Fibroblast of lung (primary cell): ENCODE measurements around the gene NIPAL1. TPM values are rescaled to one million over a fixed set of nuclear protein-coding genes. Genes with fewer than 3 reads are reported as not detected.

ENCODE experiments used
- DNase-seq, 2 donors: peaks; one replicate each; pipeline versions ENCODE4 v3.0.0 to v3.0.0-alpha.2; 2010; ENCODE audit warnings: low read depth in 2 of 2
- H2AFZ ChIP-seq: 2 replicates; pipeline ENCODE4 v1.5.1; 2012; ENCODE audit warnings: low read length, control low read depth, inconsistent platforms
- H3K27ac ChIP-seq: 2 replicates; pipeline ENCODE4 v1.5.1; 2011; ENCODE audit warnings: low read length, control low read depth; ENCODE audit not compliant: insufficient read depth
- H3K27me3 ChIP-seq: 2 replicates; pipeline ENCODE4 v1.5.1; 2011; ENCODE audit warnings: mild to moderate bottlenecking, low read length; ENCODE audit not compliant: control insufficient read depth, insufficient read depth
- H3K36me3 ChIP-seq: 2 replicates; pipeline ENCODE4 v1.5.1; 2011; ENCODE audit warnings: low read length; ENCODE audit not compliant: control insufficient read depth, insufficient read depth
- H3K4me1 ChIP-seq: 2 replicates; pipeline ENCODE4 v1.5.1; 2011; ENCODE audit warnings: low read length; ENCODE audit not compliant: control insufficient read depth, insufficient read depth; ENCODE audit errors: extremely low read depth
- H3K4me2 ChIP-seq: 2 replicates; pipeline ENCODE4 v1.5.1; 2011; ENCODE audit warnings: low read length, control low read depth; ENCODE audit not compliant: insufficient read depth; ENCODE audit errors: extremely low read depth
- H3K4me3 ChIP-seq, 4 experiments: fragments of 200-600 bp in 1 of 4; sonication (generic) in 1 of 4; replicated peaks in 1 of 4; 2 replicates each; pipeline ENCODE4 v1.5.1; 2011 to 2016; ENCODE audit warnings: low read length in 4 of 4, low read depth in 3 of 4, mild to moderate bottlenecking in 3 of 4, control low read depth in 2 of 4, inconsistent platforms in 1 of 4, mixed read lengths in 1 of 4; ENCODE audit not compliant: insufficient read depth in 1 of 4; ENCODE audit errors: control extremely low read depth in 1 of 4
- H3K79me2 ChIP-seq: 2 replicates; pipeline ENCODE4 v1.5.1; 2012; ENCODE audit warnings: mild to moderate bottlenecking, low read length, inconsistent platforms; ENCODE audit not compliant: control insufficient read depth, insufficient read depth
- H3K9ac ChIP-seq: 2 replicates; pipeline ENCODE4 v1.5.1; 2011; ENCODE audit warnings: mild to moderate bottlenecking, low read length, control low read depth; ENCODE audit not compliant: insufficient read depth
- H3K9me3 ChIP-seq: 2 replicates; pipeline ENCODE4 v1.5.1; 2012; ENCODE audit warnings: low read depth, low read length; ENCODE audit not compliant: control insufficient read depth, insufficient read depth
- H4K20me1 ChIP-seq: 2 replicates; pipeline ENCODE4 v1.5.1; 2011; ENCODE audit warnings: low read length; ENCODE audit not compliant: control insufficient read depth, insufficient read depth; ENCODE audit errors: extremely low read depth
- EZH2 ChIP-seq: IDR thresholded peaks from 2 replicates; pipeline ENCODE4 v1.5.1; 2012; ENCODE audit warnings: low read length, control low read depth, mild to moderate bottlenecking; ENCODE audit errors: missing control alignments
- polyA plus RNA-seq, 2 donors: library from polyadenylated mRNA; depleted of rRNA in 1 of 2; stranded (reverse) in 1 of 2; unstranded in 1 of 2; fragments of >200 nt; gene quantifications; 2 replicates each; pipeline ENCODE4 v1.2.1, GENCODE V29; 2011 to 2012; ENCODE audit warnings: missing spikeins in 1 of 2
- total RNA-seq: library from RNA; depleted of rRNA; stranded (reverse); fragments of >200 nt; gene quantifications from 2 replicates; pipeline ENCODE4 v1.2.1, GENCODE V29; 2014
- TF ChIP-seq, protein P1 (sequence below), 2 donors: IDR thresholded peaks in 1 of 2; conservative IDR thresholded peaks in 1 of 2; 1 replicate in 1 of 2; 2 replicates in 1 of 2; pipeline ENCODE4 v1.5.1; 2011 to 2012; ENCODE audit warnings: low read length in 2 of 2, control low read depth in 1 of 2, inconsistent platforms in 1 of 2, low read depth in 1 of 2, mild to moderate bottlenecking in 1 of 2

Gene NIPAL1
- total and polyA plus RNA-seq, 2 donors (not counting 1 experiment from before 2014, with no cell fraction given) = under 0.01 to 0.45 TPM

DNA sequence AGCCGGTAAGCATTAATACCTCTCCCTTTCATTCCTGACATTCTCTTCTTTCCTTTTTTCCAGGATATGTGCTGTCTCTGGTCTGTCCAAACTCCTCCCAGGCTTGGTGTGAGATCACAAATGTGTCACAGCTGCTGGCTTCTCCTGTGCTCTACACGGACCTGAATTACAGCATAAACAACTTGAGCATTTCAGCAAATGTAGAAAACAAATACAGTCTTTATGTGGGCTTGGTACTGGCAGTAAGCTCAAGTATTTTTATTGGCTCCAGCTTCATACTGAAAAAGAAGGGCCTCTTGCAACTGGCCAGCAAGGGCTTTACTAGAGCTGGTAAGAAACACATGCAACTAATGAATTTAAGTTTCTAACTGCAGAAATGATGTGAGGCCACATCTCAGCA, 8.4 kb downstream of the NIPAL1 start:
- no peaks in the 10 kb centered on the region for H3K79me2 ChIP-seq
- H2AFZ ChIP-seq = no peak overlapping the region
- H3K4me3 ChIP-seq = no peak overlapping the region
- no peak overlapping the region for H3K4me2 ChIP-seq
- H3K4me1 ChIP-seq = no peaks in the 10 kb centered on the region
- H3K9me3 ChIP-seq = no peaks in the 10 kb centered on the region
- H4K20me1 ChIP-seq = no peaks in the 10 kb centered on the region
- DNase-seq = peak; percentile 5 to 73
- TF ChIP-seq, protein P1, sequence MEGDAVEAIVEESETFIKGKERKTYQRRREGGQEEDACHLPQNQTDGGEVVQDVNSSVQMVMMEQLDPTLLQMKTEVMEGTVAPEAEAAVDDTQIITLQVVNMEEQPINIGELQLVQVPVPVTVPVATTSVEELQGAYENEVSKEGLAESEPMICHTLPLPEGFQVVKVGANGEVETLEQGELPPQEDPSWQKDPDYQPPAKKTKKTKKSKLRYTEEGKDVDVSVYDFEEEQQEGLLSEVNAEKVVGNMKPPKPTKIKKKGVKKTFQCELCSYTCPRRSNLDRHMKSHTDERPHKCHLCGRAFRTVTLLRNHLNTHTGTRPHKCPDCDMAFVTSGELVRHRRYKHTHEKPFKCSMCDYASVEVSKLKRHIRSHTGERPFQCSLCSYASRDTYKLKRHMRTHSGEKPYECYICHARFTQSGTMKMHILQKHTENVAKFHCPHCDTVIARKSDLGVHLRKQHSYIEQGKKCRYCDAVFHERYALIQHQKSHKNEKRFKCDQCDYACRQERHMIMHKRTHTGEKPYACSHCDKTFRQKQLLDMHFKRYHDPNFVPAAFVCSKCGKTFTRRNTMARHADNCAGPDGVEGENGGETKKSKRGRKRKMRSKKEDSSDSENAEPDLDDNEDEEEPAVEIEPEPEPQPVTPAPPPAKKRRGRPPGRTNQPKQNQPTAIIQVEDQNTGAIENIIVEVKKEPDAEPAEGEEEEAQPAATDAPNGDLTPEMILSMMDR (conservative IDR thresholded peaks at IDR 0.05 in 1 of 2, IDR thresholded peaks at IDR 0.05 in 1 of 2; ENCODE audit: low read depth in 1 of 2, low read length in 2 of 2) = no peak
- no peak for TF ChIP-seq EZH2
- no peaks in the 10 kb centered on the region for H3K27me3 ChIP-seq
- no peak overlapping the region for H3K9ac ChIP-seq
- no peak overlapping the region for H3K27ac ChIP-seq
- H3K36me3 ChIP-seq = no peaks in the 10 kb centered on the region

DNA sequence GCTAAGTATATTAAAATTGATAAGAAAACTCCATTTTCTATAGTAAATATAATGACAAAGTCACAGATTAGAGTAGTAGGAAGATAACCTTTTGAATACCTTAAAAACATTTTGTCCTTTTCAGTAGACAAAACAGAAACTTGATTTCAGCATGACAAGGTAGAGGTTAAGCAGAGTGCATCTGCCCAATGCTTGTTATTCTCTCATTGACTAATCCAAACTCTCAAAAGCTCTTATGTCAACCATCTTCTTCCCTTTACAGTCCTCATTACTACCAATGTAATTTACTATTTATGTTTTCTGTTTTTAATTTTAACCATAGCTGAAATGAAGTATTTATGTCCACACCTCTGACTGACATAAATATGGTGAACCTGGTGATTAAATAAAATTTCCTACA, 11.1 kb downstream of the NIPAL1 start:
- Histone ChIP-seq H3K36me3 (no peaks in the 10 kb centered on the region), H3K27ac (no peak overlapping the region), H2AFZ (no peak overlapping the region), H3K9me3 (no peaks in the 10 kb centered on the region), H3K79me2 (no peaks in the 10 kb centered on the region), H3K9ac (no peak overlapping the region), H3K4me2 (no peak overlapping the region), H3K4me1 (no peaks in the 10 kb centered on the region), H4K20me1 (no peaks in the 10 kb centered on the region), H3K4me3 (no peak overlapping the region), H3K27me3 (no peaks in the 10 kb centered on the region)
- no peak for DNase-seq
- TF ChIP-seq, protein P1 (conservative IDR thresholded peaks at IDR 0.05 in 1 of 2, IDR thresholded peaks at IDR 0.05 in 1 of 2; ENCODE audit: low read depth in 1 of 2, low read length in 2 of 2) = no peak
- no peak for TF ChIP-seq EZH2

DNA sequence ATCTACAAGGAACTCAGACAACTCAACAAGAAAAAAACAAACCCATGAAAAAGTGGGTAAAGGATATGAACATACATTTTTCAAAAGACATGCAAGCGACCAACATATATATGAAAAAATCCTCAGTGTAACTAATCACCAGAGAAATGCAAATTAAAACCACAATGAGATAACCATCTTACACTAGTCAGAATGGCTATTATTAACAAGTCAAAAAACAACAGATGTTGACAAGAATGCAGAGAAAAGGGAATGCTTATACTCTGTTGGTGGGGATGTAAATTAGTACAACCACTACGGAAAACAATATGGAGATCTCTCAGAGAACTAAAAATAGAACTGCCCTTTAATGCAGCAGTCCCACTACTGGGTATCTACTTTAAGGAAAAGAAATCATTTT, 12.1 kb downstream of the NIPAL1 start:
- H3K9me3 ChIP-seq = no peaks in the 10 kb centered on the region
- no peak overlapping the region for H2AFZ ChIP-seq
- DNase-seq = no peak
- no peak overlapping the region for H3K9ac ChIP-seq
- H3K4me1 ChIP-seq = no peaks in the 10 kb centered on the region
- no peaks in the 10 kb centered on the region for H3K27me3 ChIP-seq
- H3K79me2 ChIP-seq = no peaks in the 10 kb centered on the region
- no peak for TF ChIP-seq EZH2
- TF ChIP-seq, protein P1 (conservative IDR thresholded peaks at IDR 0.05 in 1 of 2, IDR thresholded peaks at IDR 0.05 in 1 of 2; ENCODE audit: low read depth in 1 of 2, low read length in 2 of 2) = no peak
- H3K36me3 ChIP-seq = no peaks in the 10 kb centered on the region
- no peak overlapping the region for H3K4me3 ChIP-seq
- no peak overlapping the region for H3K4me2 ChIP-seq
- H4K20me1 ChIP-seq = no peaks in the 10 kb centered on the region
- H3K27ac ChIP-seq = no peak overlapping the region
